Fibroblast of skin of scalp (primary cell): Measurements from ENCODE around the gene PLB1.

Experiments used
- DNase-seq: peaks from one replicate; pipeline ENCODE4 v3.0.0-alpha.2; 2013

Gene PLB1

GRCh38 chr2:28616396-28616999 lies 120.6 kb downstream of the PLB1 start:
- peak; percentile 82 for DNase-seq

- DNase-seq: no peak
These were observed 121.8 kb downstream of the PLB1 start for GRCh38 chr2:28617502-28618184.

GRCh38 chr2:28618221-28619141 lies 122.6 kb downstream of the PLB1 start:
- no peak for DNase-seq

GRCh38 chr2:28619213-28620196 lies 123.6 kb downstream of the PLB1 start:
- DNase-seq: no peak

GRCh38 chr2:28620291-28620793 lies 124.5 kb downstream of the PLB1 start:
- no peak for DNase-seq

GRCh38 chr2:28620801-28621171 lies 124.9 kb downstream of the PLB1 start:
- DNase-seq: no peak

GRCh38 chr2:28621172-28622100 lies 125.6 kb downstream of the PLB1 start:
- peak; percentile 85 for DNase-seq

- DNase-seq: no peak
These were observed 126.2 kb downstream of the PLB1 start for GRCh38 chr2:28622101-28622499.

- DNase-seq: no peak
These were observed 127.9 kb downstream of the PLB1 start for GRCh38 chr2:28623582-28624405.

GRCh38 chr2:28624436-28624792 lies 128.6 kb downstream of the PLB1 start:
- DNase-seq: no peak

GRCh38 chr2:28624793-28625701 lies 129.2 kb downstream of the PLB1 start:
- DNase-seq: peak; percentile 72

GRCh38 chr2:28626376-28626775 lies 130.5 kb downstream of the PLB1 start:
- no peak for DNase-seq

- no peak for DNase-seq
These were observed 131.1 kb downstream of the PLB1 start for GRCh38 chr2:28626891-28627421.

GRCh38 chr2:28627722-28628480 lies 132.0 kb downstream of the PLB1 start:
- DNase-seq: no peak

- DNase-seq: no peak
These were observed 132.6 kb downstream of the PLB1 start for GRCh38 chr2:28628506-28628905.

GRCh38 chr2:28628987-28629386 lies 133.1 kb downstream of the PLB1 start:
- DNase-seq: no peak

- DNase-seq: no peak
These were observed 134.1 kb downstream of the PLB1 start for GRCh38 chr2:28629910-28630309.

GRCh38 chr2:28630341-28630740 lies 134.5 kb downstream of the PLB1 start:
- no peak for DNase-seq
